VCaP (cell line): ENCODE data around the gene CINP.

Source experiments
- H3K27ac ChIP-seq: fragments of 450-650 bp; 2 replicates; pipeline ENCODE4 v1.5.1; 2017
- CTCF ChIP-seq: fragments of 450-650 bp; conservative IDR thresholded peaks from 2 replicates; pipeline ENCODE4 v1.5.1; 2017; ENCODE audit warnings: mild to moderate bottlenecking, moderate library complexity

CINP gene

GRCh38 chr14:102320671-102321455 is 41.8 kb downstream of the CINP start:
- TF ChIP-seq CTCF: no peak
- peak overlapping the region; percentile 90 for H3K27ac ChIP-seq

- peak overlapping the region; percentile 90 for H3K27ac ChIP-seq
Measured at GRCh38 chr14:102320033-102320660, 42.5 kb downstream of the CINP start.

GRCh38 chr14:102319351-102320032 is 43.2 kb downstream of the CINP start, which contains the start of gene ZNF839:
TSS of gene ZNF839 (plus strand) at chr14:102319746. CDS start at chr14:102319766, 20 bp downstream.
- TF ChIP-seq CTCF: no peak
- H3K27ac ChIP-seq: peak within 1 kb of the TSS; percentile 90

More at GRCh38 chr14:102320033-102320660, 42.5 kb downstream of the CINP start:
- TF ChIP-seq CTCF: no peak

GRCh38 chr14:102318781-102319276 is 43.9 kb downstream of the CINP start:
- peak overlapping the region; percentile 90 for H3K27ac ChIP-seq
- no peak for TF ChIP-seq CTCF

GRCh38 chr14:102317564-102318248 is 45.0 kb downstream of the CINP start:
- H3K27ac ChIP-seq: peak overlapping the region; percentile 90
- TF ChIP-seq CTCF: no peak; the same call in 1 of the 2 replicates

GRCh38 chr14:102316743-102317563 is 45.7 kb downstream of the CINP start:
- H3K27ac ChIP-seq: peak overlapping the region; percentile 90
- TF ChIP-seq CTCF: peak; percentile 74
